Fibroblast of lung (primary cell): ENCODE measurements around the gene ZNF334.

Source experiments
- EZH2 ChIP-seq: IDR thresholded peaks from 2 replicates; pipeline ENCODE4 v1.5.1; 2012; ENCODE audit warnings: low read length, control low read depth, mild to moderate bottlenecking; ENCODE audit errors: missing control alignments
- TF ChIP-seq, protein P1 (sequence below), 2 donors: IDR thresholded peaks in 1 of 2; conservative IDR thresholded peaks in 1 of 2; 1 replicate in 1 of 2; 2 replicates in 1 of 2; pipeline ENCODE4 v1.5.1; 2011 to 2012; ENCODE audit warnings: low read length in 2 of 2, control low read depth in 1 of 2, inconsistent platforms in 1 of 2, low read depth in 1 of 2, mild to moderate bottlenecking in 1 of 2

DNA sequence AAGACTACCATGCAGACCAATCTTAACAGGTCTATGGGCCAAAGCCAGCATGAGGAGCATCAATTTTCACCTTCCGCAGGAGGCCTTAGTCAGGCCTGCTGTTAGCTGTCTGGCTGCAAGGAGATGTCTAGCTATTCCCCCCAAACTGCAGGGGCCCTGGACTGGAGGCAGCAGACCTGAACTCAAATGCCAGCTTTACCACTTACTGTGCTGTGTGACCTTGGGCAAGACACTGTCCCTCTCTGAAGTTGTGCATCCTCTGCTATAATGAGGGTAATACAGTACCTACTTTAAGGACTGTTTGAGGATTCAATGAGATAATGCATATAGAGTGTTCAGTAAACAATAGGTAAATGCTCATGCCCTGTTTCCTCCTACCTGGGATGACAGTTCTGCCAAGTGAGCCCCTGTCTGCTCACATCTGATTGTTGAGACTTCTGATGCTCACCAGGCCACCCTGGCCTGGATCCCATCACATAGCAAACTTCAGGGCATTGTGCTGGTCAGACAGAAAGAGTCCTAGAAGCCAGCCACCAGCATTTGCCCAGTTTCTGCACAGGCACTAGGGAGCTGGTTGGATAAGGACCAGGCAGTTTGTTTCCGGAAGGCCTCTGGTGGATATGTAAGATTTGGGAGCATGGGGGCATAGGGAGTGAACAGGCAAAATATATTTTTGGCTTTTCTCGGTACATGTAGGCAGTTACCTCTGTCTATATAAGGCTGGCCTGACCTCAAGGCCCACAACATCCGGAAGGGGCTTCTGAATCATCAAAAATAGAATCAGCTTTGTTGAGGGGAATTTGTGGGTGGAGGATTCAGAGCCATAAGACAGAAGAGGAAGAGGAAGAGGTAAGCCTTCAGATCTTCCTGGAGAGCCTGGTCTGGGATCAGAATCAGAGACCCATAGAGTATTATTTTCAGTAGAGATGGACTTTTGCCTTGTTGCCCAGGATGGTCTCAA, 39.4 kb upstream of the ZNF334 start:
- TF ChIP-seq, protein P1, sequence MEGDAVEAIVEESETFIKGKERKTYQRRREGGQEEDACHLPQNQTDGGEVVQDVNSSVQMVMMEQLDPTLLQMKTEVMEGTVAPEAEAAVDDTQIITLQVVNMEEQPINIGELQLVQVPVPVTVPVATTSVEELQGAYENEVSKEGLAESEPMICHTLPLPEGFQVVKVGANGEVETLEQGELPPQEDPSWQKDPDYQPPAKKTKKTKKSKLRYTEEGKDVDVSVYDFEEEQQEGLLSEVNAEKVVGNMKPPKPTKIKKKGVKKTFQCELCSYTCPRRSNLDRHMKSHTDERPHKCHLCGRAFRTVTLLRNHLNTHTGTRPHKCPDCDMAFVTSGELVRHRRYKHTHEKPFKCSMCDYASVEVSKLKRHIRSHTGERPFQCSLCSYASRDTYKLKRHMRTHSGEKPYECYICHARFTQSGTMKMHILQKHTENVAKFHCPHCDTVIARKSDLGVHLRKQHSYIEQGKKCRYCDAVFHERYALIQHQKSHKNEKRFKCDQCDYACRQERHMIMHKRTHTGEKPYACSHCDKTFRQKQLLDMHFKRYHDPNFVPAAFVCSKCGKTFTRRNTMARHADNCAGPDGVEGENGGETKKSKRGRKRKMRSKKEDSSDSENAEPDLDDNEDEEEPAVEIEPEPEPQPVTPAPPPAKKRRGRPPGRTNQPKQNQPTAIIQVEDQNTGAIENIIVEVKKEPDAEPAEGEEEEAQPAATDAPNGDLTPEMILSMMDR (conservative IDR thresholded peaks at IDR 0.05 in 1 of 2, IDR thresholded peaks at IDR 0.05 in 1 of 2; ENCODE audit: low read depth in 1 of 2, low read length in 2 of 2), result no peak
- TF ChIP-seq EZH2, result no peak
